CD4-positive, alpha-beta T cell treated with Interleukin-12 subunit alpha and Interleukin-12 subunit beta, for 1 hour (primary cell): ENCODE data around the gene PAGE2.
A peak's percentile ranks its signal among the peaks of the same experiment; 100 is the strongest.
"Not testable (repeated sequence)": the region's sequence is repeated elsewhere in the genome, so short reads cannot be mapped to it uniquely, and the experiment has no call there.

Experiments
- DNase-seq: peaks from one replicate; pipeline ENCODE4 v3.0.0-alpha.2; 2020

PAGE2 gene

GRCh38 chrX:55088795-55089489 lies at the start of gene PAGE2:
PAGE2 (plus strand) TSS chrX:55089018; CDS start chrX:55090021, 1,003 bp downstream.
- no peak for DNase-seq

- no peak for DNase-seq
Observed at GRCh38 chrX:55039471-55039870, 49.3 kb upstream of the PAGE2 start.

- no peak for DNase-seq
Observed at GRCh38 chrX:55041514-55041913, 47.3 kb upstream of the PAGE2 start.

- DNase-seq = not testable (repeated sequence)
Observed at GRCh38 chrX:55050599-55050998, 38.2 kb upstream of the PAGE2 start.

- DNase-seq = peak; percentile 55
Observed at GRCh38 chrX:55056820-55057674, 31.8 kb upstream of the PAGE2 start.

- peak; percentile 57 for DNase-seq
Observed at GRCh38 chrX:55057675-55058249, 31.1 kb upstream of the PAGE2 start.

GRCh38 chrX:55067180-55067579 lies 21.6 kb upstream of the PAGE2 start:
- DNase-seq = not testable (repeated sequence)

GRCh38 chrX:55072286-55072685 lies 16.5 kb upstream of the PAGE2 start:
- no peak for DNase-seq

- DNase-seq = no peak
Observed at GRCh38 chrX:55074851-55075467, 13.9 kb upstream of the PAGE2 start, which contains the start of gene PAGE2B. PAGE2B (plus strand) TSS chrX:55075030; CDS start chrX:55076042, 1,012 bp downstream.

GRCh38 chrX:55098691-55099090 lies 9.9 kb downstream of the PAGE2 start:
- DNase-seq = no peak

- DNase-seq = no peak
Observed at GRCh38 chrX:55099162-55099561, 10.3 kb downstream of the PAGE2 start.

GRCh38 chrX:55102754-55103153 lies 13.9 kb downstream of the PAGE2 start:
- no peak for DNase-seq

- DNase-seq = no peak
Observed at GRCh38 chrX:55107262-55107661, 18.4 kb downstream of the PAGE2 start.

GRCh38 chrX:55107911-55108310 lies 19.1 kb downstream of the PAGE2 start:
- DNase-seq = no peak

GRCh38 chrX:55109306-55109705 lies 20.5 kb downstream of the PAGE2 start:
- no peak for DNase-seq

- no peak for DNase-seq
Observed at GRCh38 chrX:55111578-55112254, 22.9 kb downstream of the PAGE2 start.

- DNase-seq = not testable (repeated sequence)
Observed at GRCh38 chrX:55116589-55116988, 27.8 kb downstream of the PAGE2 start.

- peak; percentile 9 for DNase-seq
Observed at GRCh38 chrX:55118574-55118973, 29.8 kb downstream of the PAGE2 start.

- no peak for DNase-seq
Observed at GRCh38 chrX:55119271-55119670, 30.5 kb downstream of the PAGE2 start.

- DNase-seq = no peak
Observed at GRCh38 chrX:55119712-55120111, 30.9 kb downstream of the PAGE2 start.

- DNase-seq = no peak
Observed at GRCh38 chrX:55120761-55121358, 32.0 kb downstream of the PAGE2 start.

GRCh38 chrX:55123900-55124299 lies 35.1 kb downstream of the PAGE2 start:
- no peak for DNase-seq
